ENCODE measurements around the gene LY9. TPM values are rescaled to one million over a fixed set of nuclear protein-coding genes. Genes with fewer than 3 reads are reported as not detected.

Gene LY9
- polyA plus RNA-seq, 1 of the 3 experiments (the other 2 are of a cell fraction), result not detected

GRCh38 chr1:160839746-160840145 lies 43.8 kb downstream of the LY9 start:
- Histone ChIP-seq H3K4me3 (ENCODE audit: low read depth in 2 of 2, low read length in 1 of 2) (no peak overlapping the region), H3K9me2 (no peaks in the 10 kb centered on the region), H4K20me1 (ENCODE audit: insufficient read depth) (no peaks in the 10 kb centered on the region), H2AFZ (ENCODE audit: low read depth) (no peak overlapping the region), H3K27ac (ENCODE audit: low read depth in 2 of 2, low read length in 1 of 2) (no peak overlapping the region), H3K36me3 (replicated peaks in 1 of 2; ENCODE audit: control insufficient read depth in 1 of 2, insufficient read depth in 2 of 2, low read length in 1 of 2) (no peaks in the 10 kb centered on the region), H3K9me3 (no peaks in the 10 kb centered on the region), H3K4me1 (ENCODE audit: control insufficient read depth in 1 of 2, insufficient read depth in 2 of 2, low read depth in 1 of 2, low read length in 1 of 2) (no peaks in the 10 kb centered on the region), H3K4me2 (no peak overlapping the region), H3K27me3 (ENCODE audit: insufficient read depth) (peaks cover 31% of the 10 kb centered on the region; the same call in 1 of the 2 replicates), H3F3A (replicated peaks; ENCODE audit: insufficient read depth) (no peaks in the 10 kb centered on the region), H3K79me2 (ENCODE audit: insufficient read depth) (no peaks in the 10 kb centered on the region), H3K9ac (no peak overlapping the region)
- TF ChIP-seq MEF2A (IDR thresholded peaks at IDR 0.05; ENCODE audit: borderline replicate concordance, low read depth) (no peak), MXI1 (IDR thresholded peaks at IDR 0.05; ENCODE audit: low read depth, low read length) (no peak), ELF1 (IDR thresholded peaks at IDR 0.05) (no peak), EZH2phosphoT487 (IDR thresholded peaks at IDR 0.05; ENCODE audit: borderline replicate concordance, low read depth) (no peak), EP300 (IDR thresholded peaks at IDR 0.05; ENCODE audit: borderline replicate concordance in 1 of 2, low read depth in 1 of 2, low read length in 1 of 2) (no peak), POLR2AphosphoS5 (IDR thresholded peaks at IDR 0.05; ENCODE audit: low read depth, low read length) (no peak), TEAD4 (IDR thresholded peaks at IDR 0.05; ENCODE audit: borderline replicate concordance, insufficient read depth) (no peak), FOXJ3 (CRISPR knock-in tag; IDR thresholded peaks at IDR 0.05) (no peak), CHD2 (IDR thresholded peaks at IDR 0.05; ENCODE audit: low read length, partially characterized antibody) (no peak), USF2 (IDR thresholded peaks at IDR 0.05; ENCODE audit: borderline replicate concordance, low read depth, low read length) (no peak), JUND (IDR thresholded peaks at IDR 0.05) (no peak)
- CTCF ChIA-PET, result interaction anchor here (1.2 kb wide), 1 partner anchor 45 kb away, joined by 3 read pairs; no protein-coding TSS in a partner anchor
- POLR2A ChIA-PET, result no interaction called here
- no peak for DNase-seq
- WGBS (ENCODE audit: low lambda C conversion rate), result 33% methylated on average over 2 of the region's 2 CpGs

- ChIA-PET POLR2A (no interaction called here), CTCF (interaction anchor here (1.2 kb wide), 1 partner anchor 43 kb away, joined by 3 read pairs; no protein-coding TSS in a partner anchor)
- Histone ChIP-seq H3K9me2 (no peaks in the 10 kb centered on the region), H3K36me3 (replicated peaks in 1 of 2; ENCODE audit: control insufficient read depth in 1 of 2, insufficient read depth in 2 of 2, low read length in 1 of 2) (no peaks in the 10 kb centered on the region), H3K4me2 (no peak overlapping the region), H3K9me3 (no peaks in the 10 kb centered on the region), H3K9ac (no peak overlapping the region), H3K27ac (ENCODE audit: low read depth in 2 of 2, low read length in 1 of 2) (no peak overlapping the region), H3K4me3 (ENCODE audit: low read depth in 2 of 2, low read length in 1 of 2) (no peak overlapping the region), H3K27me3 (ENCODE audit: insufficient read depth) (peaks cover 22% of the 10 kb centered on the region; the same call in 1 of the 2 replicates), H3F3A (replicated peaks; ENCODE audit: insufficient read depth) (no peaks in the 10 kb centered on the region), H2AFZ (ENCODE audit: low read depth) (no peak overlapping the region), H3K79me2 (ENCODE audit: insufficient read depth) (no peaks in the 10 kb centered on the region), H4K20me1 (ENCODE audit: insufficient read depth) (no peaks in the 10 kb centered on the region), H3K4me1 (ENCODE audit: control insufficient read depth in 1 of 2, insufficient read depth in 2 of 2, low read depth in 1 of 2, low read length in 1 of 2) (no peaks in the 10 kb centered on the region)
- no peak for TF ChIP-seq SMC3 (IDR thresholded peaks at IDR 0.05; ENCODE audit: low read depth, low read length)
- no peak for TF ChIP-seq TCF12 (IDR thresholded peaks at IDR 0.05)
- no peak for TF ChIP-seq RXRA (IDR thresholded peaks at IDR 0.05; ENCODE audit: borderline replicate concordance, low read depth)
- TF ChIP-seq RFX5 (IDR thresholded peaks at IDR 0.05; ENCODE audit: low read length), result no peak
- no peak for TF ChIP-seq JUND (IDR thresholded peaks at IDR 0.05)
- TF ChIP-seq NFIC (IDR thresholded peaks at IDR 0.05; ENCODE audit: borderline replicate concordance), result no peak
- no peak for TF ChIP-seq ELF1 (IDR thresholded peaks at IDR 0.05)
- TF ChIP-seq USF1 (IDR thresholded peaks at IDR 0.05; ENCODE audit: borderline replicate concordance, low read depth), result no peak
- no peak for TF ChIP-seq CTCF (IDR thresholded peaks at IDR 0.05)
- DNase-seq, result no peak
- 16% methylated on average over 4 of the region's 4 CpGs for WGBS (ENCODE audit: low lambda C conversion rate)
Measured at GRCh38 chr1:160841079-160841478, 45.1 kb downstream of the LY9 start.

Measured in SK-N-SH (cell line).